Thyroid gland (tissue), 4 donors: ENCODE data around the gene TGM2.

Source experiments
- CTCF ChIP-seq, 6 experiments: fragments of 200-600 bp in 3 of 6; fragments of 450-650 bp in 3 of 6; sonication (generic) in 3 of 6; IDR thresholded peaks; one replicate each; pipeline ENCODE4 v1.5.1; 2016 to 2019; ENCODE audit warnings: antibody characterized with exemption in 6 of 6, mild to moderate bottlenecking in 2 of 6, inconsistent platforms in 1 of 6, moderate library complexity in 1 of 6
- POLR2A ChIP-seq, 2 donors: fragments of 450-650 bp; IDR thresholded peaks; one replicate each; pipeline ENCODE4 v1.6.1; 2017; ENCODE audit warnings: antibody characterized with exemption in 2 of 2, mild to moderate bottlenecking in 2 of 2, moderate library complexity in 1 of 2

GRCh38 chr20:38123021-38123587 is 42.0 kb downstream of the TGM2 start:
- no peak for TF ChIP-seq CTCF (IDR thresholded peaks at IDR 0.05)
- TF ChIP-seq POLR2A (IDR thresholded peaks at IDR 0.05), result no peak
